Measurements from ENCODE around the gene SLC22A23.

GRCh38 chr6:3446184-3446583 is 10.7 kb downstream of the SLC22A23 start:
- TF ChIP-seq CTCF (IDR thresholded peaks at IDR 0.05; ENCODE audit: low read length), result no peak
- no peak for TF ChIP-seq EZH2 (optimal IDR thresholded peaks at IDR 0.05; ENCODE audit: low read depth, low read length)
- TF ChIP-seq EZH2phosphoT487 (IDR thresholded peaks at IDR 0.05; ENCODE audit: low read length), result no peak

Data from MM.1S (cell line).